Epithelial cell of prostate (primary cell): ENCODE measurements around the gene KCNA4.
"Not testable (repeated sequence)": the region's sequence is repeated elsewhere in the genome, so short reads cannot be mapped to it uniquely, and the experiment has no call there.

Experiments used
- DNase-seq: peaks from one replicate; pipeline ENCODE4 v3.0.0-alpha.2; 2011; ENCODE audit warnings: low read depth, low spot score
- H3K27ac ChIP-seq: fragments of 450-650 bp; 2 replicates; pipeline ENCODE4 v1.5.1; 2017; ENCODE audit warnings: mild to moderate bottlenecking

Gene KCNA4

GRCh38 chr11:30000986-30001750 is 15.7 kb downstream of the KCNA4 start:
- no peak for DNase-seq
- no peak overlapping the region for H3K27ac ChIP-seq

DNA sequence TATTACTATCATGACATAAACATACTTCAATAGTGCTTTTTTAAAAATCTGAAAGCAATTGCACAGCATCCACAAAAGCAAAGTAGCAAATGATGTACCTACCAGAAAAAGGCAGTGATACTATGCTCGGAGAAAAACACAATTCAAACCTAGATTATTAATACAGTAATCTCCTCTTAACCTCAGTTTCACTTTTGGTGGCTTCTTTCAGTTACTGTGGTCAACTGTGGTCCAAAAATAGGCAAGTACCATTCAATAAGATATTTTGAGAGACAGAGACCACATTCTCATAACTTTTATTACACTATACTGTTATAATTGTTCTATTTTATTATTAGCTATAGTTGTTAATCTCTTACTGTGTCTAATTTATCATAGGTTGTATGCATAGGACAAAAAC is 20.8 kb downstream of the KCNA4 start:
- no peak overlapping the region for H3K27ac ChIP-seq
- no peak for DNase-seq

DNA sequence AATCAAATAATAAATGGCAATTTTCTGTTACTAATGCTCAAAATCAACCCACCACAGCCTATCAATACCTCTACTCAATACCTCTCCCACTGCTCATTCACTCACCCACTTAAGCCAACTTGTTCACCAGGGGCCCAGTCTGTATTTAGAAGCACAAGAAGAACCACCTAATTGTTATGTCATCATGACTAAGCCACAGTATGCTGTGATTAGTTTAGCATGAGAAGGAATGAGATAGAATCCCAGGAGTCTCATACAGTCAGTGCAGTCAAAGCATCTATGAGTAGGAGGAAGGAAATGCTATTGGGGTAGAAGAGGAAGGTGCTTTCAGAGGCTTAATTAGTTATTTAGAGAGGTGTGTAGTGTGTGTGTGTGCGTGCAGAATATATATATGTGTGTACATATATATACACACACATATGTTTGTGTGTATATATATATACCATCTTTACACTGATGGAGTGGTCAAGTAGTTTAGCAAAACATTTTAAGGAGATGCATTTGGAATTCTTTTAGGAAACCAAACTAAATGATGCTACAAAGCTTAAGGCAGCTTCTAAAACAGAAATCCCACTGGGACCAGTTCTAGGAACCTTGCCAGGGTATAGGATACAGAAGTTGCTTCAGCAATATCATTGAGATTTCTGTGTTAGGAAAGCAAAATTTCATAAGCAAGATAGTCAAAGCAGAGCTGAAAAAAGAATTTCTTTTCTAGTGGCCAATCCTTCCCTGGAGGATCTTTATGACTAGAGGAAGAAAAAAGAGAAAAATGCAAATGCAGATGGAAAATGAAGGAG is 27.5 kb downstream of the KCNA4 start:
- no peak overlapping the region for H3K27ac ChIP-seq
- DNase-seq: no peak

GRCh38 chr11:29985248-29985647 is 31.6 kb downstream of the KCNA4 start:
- no peak overlapping the region for H3K27ac ChIP-seq
- DNase-seq: no peak

- no peak overlapping the region for H3K27ac ChIP-seq
- DNase-seq: no peak
These were observed 32.3 kb downstream of the KCNA4 start for GRCh38 chr11:29984544-29984943.

DNA sequence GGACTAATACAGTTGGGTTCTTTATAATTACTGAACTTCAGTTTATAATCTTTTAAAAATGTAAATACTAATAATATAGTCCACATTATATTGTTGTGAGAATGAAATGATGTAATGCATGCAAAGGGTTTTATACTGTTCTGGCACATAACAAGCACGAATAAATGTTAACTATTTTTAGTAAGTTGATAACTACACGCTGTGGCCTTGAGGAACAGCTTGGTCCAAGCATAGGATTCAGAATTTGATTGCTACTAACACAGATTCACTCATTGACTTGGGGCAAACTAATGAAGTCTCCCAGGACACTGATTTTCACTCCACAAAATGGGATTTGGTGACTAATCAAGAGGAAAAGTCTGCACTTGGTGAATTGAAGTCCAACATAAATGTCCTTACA is 38.3 kb downstream of the KCNA4 start:
- DNase-seq: no peak
- H3K27ac ChIP-seq: no peak overlapping the region

GRCh38 chr11:29975580-29975979 is 41.2 kb downstream of the KCNA4 start:
- H3K27ac ChIP-seq, DNase-seq: not testable (repeated sequence)

GRCh38 chr11:29963796-29964195 is 53.0 kb downstream of the KCNA4 start:
- no peak for DNase-seq
- H3K27ac ChIP-seq: no peak overlapping the region

DNA sequence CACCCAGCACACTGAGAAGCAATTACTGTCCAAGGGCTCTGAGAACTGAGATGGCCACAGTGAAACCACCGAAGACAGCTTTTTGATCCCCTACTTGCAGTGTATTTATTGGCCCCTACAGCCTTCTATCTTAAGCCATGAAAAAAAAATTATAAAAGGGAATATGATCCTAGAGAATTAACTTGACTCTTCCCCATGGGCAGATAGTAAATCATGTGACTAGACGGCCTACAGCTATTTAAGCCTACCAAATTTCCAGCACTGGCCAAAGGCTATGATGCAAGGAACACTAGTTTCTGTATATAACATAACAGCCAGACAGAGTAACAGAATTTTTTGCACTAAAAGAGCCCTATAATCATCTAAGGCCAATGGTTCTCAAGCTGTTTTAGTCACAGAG is 53.8 kb downstream of the KCNA4 start:
- H3K27ac ChIP-seq: no peak overlapping the region
- DNase-seq: no peak

GRCh38 chr11:29962243-29962642 is 54.6 kb downstream of the KCNA4 start:
- no peak for DNase-seq
- H3K27ac ChIP-seq: no peak overlapping the region
